H1 (cell line): ENCODE results near the gene ADCY7. TPM values are rescaled to one million over a fixed set of nuclear protein-coding genes. Genes with fewer than 3 reads are reported as not detected.

Experiments
- CTCF ChIA-PET: fragments of 300-600 bp; sonication (Branson Sonifier 250); formaldehyde crosslinking; loops from one replicate; lab custom pipeline; 2021; ENCODE audit not compliant: partially characterized antibody; lab: Charles Lee
- POLR2A ChIA-PET: fragments of 300-600 bp; sonication (Branson Sonifier 250); formaldehyde crosslinking; loops from one replicate; lab custom pipeline; 2021; ENCODE audit warnings: inconsistent platforms; ENCODE audit not compliant: partially characterized antibody; lab: Charles Lee
- DNase-seq, 2 experiments: peaks; one replicate each; pipeline versions ENCODE4 v3.0.0 to v3.0.0-alpha.2; 2010 to 2022; ENCODE audit warnings: low spot score in 2 of 2, low read depth in 1 of 2, mixed read lengths in 1 of 2
- FAIRE-seq: peaks from 2 replicates; lab custom pipeline; 2011; peaks lifted over from hg19 to GRCh38; lab: Jason Lieb, UNC
- H2AFZ ChIP-seq: 2 replicates; pipeline ENCODE4 v1.8.1; 2012; ENCODE audit warnings: low read length, inconsistent platforms
- H2AK5ac ChIP-seq: 2 replicates; pipeline ENCODE4 v1.6.1; 2013; ENCODE audit warnings: low read depth, low read length
- H2BK120ac ChIP-seq: replicated peaks from 2 replicates; pipeline ENCODE3; 2013; ENCODE audit warnings: low read depth, low read length, inconsistent platforms
- H2BK12ac ChIP-seq: 2 replicates; pipeline ENCODE4 v1.6.1; 2013; ENCODE audit warnings: low read depth, low read length
- H2BK15ac ChIP-seq: 2 replicates; pipeline ENCODE4 v1.6.1; 2013; ENCODE audit warnings: low read length
- H2BK20ac ChIP-seq: 2 replicates; pipeline ENCODE4 v1.6.1; 2013; ENCODE audit warnings: low read length
- H2BK5ac ChIP-seq: 2 replicates; pipeline ENCODE4 v1.6.1; 2013; ENCODE audit warnings: low read depth, low read length
- H3K14ac ChIP-seq: 2 replicates; pipeline ENCODE4 v1.6.1; 2013; ENCODE audit warnings: inconsistent platforms; ENCODE audit not compliant: insufficient read length
- H3K18ac ChIP-seq: 2 replicates; pipeline ENCODE4 v1.6.1; 2013; ENCODE audit warnings: low read length; ENCODE audit errors: extremely low read depth
- H3K23ac ChIP-seq: 2 replicates; pipeline ENCODE4 v1.6.1; 2013; ENCODE audit warnings: inconsistent platforms; ENCODE audit not compliant: insufficient read length
- H3K23me2 ChIP-seq: 2 replicates; pipeline ENCODE4 v1.6.1; 2013; ENCODE audit warnings: low read depth, low read length
- H3K27ac ChIP-seq: 2 replicates; pipeline ENCODE4 v1.6.1; 2011; ENCODE audit warnings: low read depth, low read length, inconsistent platforms
- H3K27me3 ChIP-seq, 4 experiments: replicated peaks in 1 of 4; 1 replicate in 1 of 4; 2 replicates in 3 of 4; pipeline versions ENCODE4 v1.6.1 to v1.8.1; 2011 to 2013; ENCODE audit warnings: low read length in 3 of 4, mild to moderate bottlenecking in 3 of 4, inconsistent platforms in 2 of 4, mixed read lengths in 2 of 4, moderate library complexity in 1 of 4; ENCODE audit not compliant: control insufficient read depth in 3 of 4, insufficient read depth in 3 of 4; ENCODE audit errors: extremely low read depth in 1 of 4
- H3K36me3 ChIP-seq, 4 experiments: 2 replicates each; pipeline versions ENCODE4 v1.6.1 to v1.8.1; 2011 to 2013; ENCODE audit warnings: mild to moderate bottlenecking in 4 of 4, low read length in 3 of 4, moderate library complexity in 2 of 4, control low read depth in 1 of 4, inconsistent platforms in 1 of 4; ENCODE audit not compliant: insufficient read depth in 4 of 4, control insufficient read depth in 2 of 4
- H3K4ac ChIP-seq: replicated peaks from 2 replicates; pipeline ENCODE3; 2013; ENCODE audit warnings: low read length, low read depth, mixed read lengths, inconsistent platforms; ENCODE audit not compliant: insufficient read length
- H3K4me1 ChIP-seq, 4 experiments: replicated peaks in 1 of 4; 1 replicate in 1 of 4; 2 replicates in 3 of 4; pipeline versions ENCODE4 v1.6.1 to v1.8.1; 2011 to 2013; ENCODE audit warnings: low read length in 3 of 4, inconsistent platforms in 2 of 4, mixed read lengths in 1 of 4; ENCODE audit not compliant: insufficient read depth in 4 of 4, control insufficient read depth in 3 of 4
- H3K4me2 ChIP-seq, 2 experiments: 2 replicates each; pipeline versions ENCODE4 v1.6.1 to v1.8.1; 2011 to 2013; ENCODE audit warnings: low read depth in 2 of 2, low read length in 2 of 2, control low read depth in 1 of 2, inconsistent platforms in 1 of 2, mild to moderate bottlenecking in 1 of 2; ENCODE audit not compliant: insufficient read depth in 1 of 2
- H3K4me3 ChIP-seq, 4 experiments: fragments of 200-600, 300-600 bp in 1 of 4; sonication (generic), shearing (Covaris generic), sonication (Bioruptor Twin) in 1 of 4; 2 replicates each; pipeline versions ENCODE4 v1.5.1 to v1.8.1; 2011 to 2016; ENCODE audit warnings: low read length in 4 of 4, low read depth in 3 of 4, control low read depth in 2 of 4, inconsistent platforms in 2 of 4, mild to moderate bottlenecking in 2 of 4, mixed read lengths in 1 of 4, moderate library complexity in 1 of 4; ENCODE audit not compliant: insufficient read depth in 2 of 4; ENCODE audit errors: extremely low read depth in 1 of 4
- H3K56ac ChIP-seq: replicated peaks from 2 replicates; pipeline ENCODE3; 2013; ENCODE audit warnings: low read depth, mild to moderate bottlenecking, mixed read lengths, low read length, inconsistent platforms; ENCODE audit not compliant: insufficient read length
- H3K79me1 ChIP-seq: 2 replicates; pipeline ENCODE4 v1.6.1; 2013; ENCODE audit warnings: low read depth, low read length, control low read depth
- H3K79me2 ChIP-seq, 2 experiments: 2 replicates each; pipeline versions ENCODE4 v1.6.1 to v1.8.1; 2012 to 2013; ENCODE audit warnings: low read length in 2 of 2, mild to moderate bottlenecking in 2 of 2, inconsistent platforms in 1 of 2; ENCODE audit not compliant: insufficient read depth in 2 of 2, control insufficient read depth in 1 of 2
- H3K9ac ChIP-seq, 4 experiments: replicated peaks in 1 of 4; 1 replicate in 1 of 4; 2 replicates in 3 of 4; pipeline versions ENCODE4 v1.6.1 to v1.8.1; 2011 to 2013; ENCODE audit warnings: low read depth in 3 of 4, low read length in 3 of 4, control low read depth in 2 of 4, mild to moderate bottlenecking in 2 of 4, moderate library complexity in 2 of 4, inconsistent platforms in 1 of 4; ENCODE audit errors: extremely low read depth in 1 of 4
- H3K9me3 ChIP-seq, 2 experiments: 2 replicates each; pipeline versions ENCODE4 v1.6.1 to v1.8.1; 2012 to 2013; ENCODE audit warnings: mild to moderate bottlenecking in 2 of 2, moderate library complexity in 2 of 2, control low read depth in 1 of 2, inconsistent platforms in 1 of 2, low read depth in 1 of 2, low read length in 1 of 2, mixed read lengths in 1 of 2; ENCODE audit not compliant: insufficient read depth in 2 of 2
- H4K20me1 ChIP-seq, 2 experiments: replicated peaks in 1 of 2; 2 replicates each; pipeline versions ENCODE3 to v1.8.1; 2011 to 2013; ENCODE audit warnings: inconsistent platforms in 2 of 2, low read length in 2 of 2, mild to moderate bottlenecking in 1 of 2; ENCODE audit not compliant: insufficient read depth in 2 of 2, control insufficient read depth in 1 of 2
- H4K5ac ChIP-seq: 2 replicates; pipeline ENCODE4 v1.6.1; 2013; ENCODE audit warnings: low read length, low read depth, mixed read lengths, inconsistent platforms; ENCODE audit not compliant: insufficient read length
- H4K8ac ChIP-seq: 2 replicates; pipeline ENCODE4 v1.8.0; 2013; ENCODE audit warnings: mild to moderate bottlenecking, moderate library complexity, low read length, inconsistent platforms; ENCODE audit not compliant: insufficient read depth; ENCODE audit errors: extremely low read depth
- H4K91ac ChIP-seq: replicated peaks from 2 replicates; pipeline ENCODE3; 2013; ENCODE audit warnings: low read length, mixed read lengths, inconsistent platforms; ENCODE audit not compliant: insufficient read length
- RBBP5 ChIP-seq: IDR thresholded peaks from 2 replicates; pipeline ENCODE4 v1.7.1; 2012; ENCODE audit warnings: low read depth, mild to moderate bottlenecking, inconsistent platforms, low read length, moderate library complexity, borderline replicate concordance
- WGBS, 2 experiments: shearing (Covaris generic) in 1 of 2; methylation state at CpG; one replicate each; pipeline versions ENCODE4 v1.1.6 to v1.1.7; 2013 to 2015; ENCODE audit warnings: low lambda C conversion rate in 2 of 2, mixed read lengths in 2 of 2, inconsistent platforms in 1 of 2, low coverage in 1 of 2, missing lambda C conversion rate in 1 of 2; ENCODE audit not compliant: insufficient replicate concordance in 2 of 2, insufficient coverage in 1 of 2, insufficient read length in 1 of 2; ENCODE audit errors: extremely low coverage in 1 of 2, missing lambda C conversion rate in 1 of 2; 5-methylcytosine and 5-hydroxymethylcytosine counted together
- polyA plus RNA-seq, 7 experiments: library from polyadenylated mRNA; depleted of rRNA in 3 of 7; stranded (reverse) in 5 of 7; unstranded in 2 of 7; fragments of >200 nt in 5 of 7; fragments of 200-250 nt in 2 of 7; gene quantifications; 1 replicate in 5 of 7; 2 replicates in 1 of 7; 4 replicates in 1 of 7; pipeline versions ENCODE4 v1.2.1 to v1.2.3, GENCODE V29; 2011 to 2013; ENCODE audit warnings: missing spikeins in 2 of 7, mixed read lengths in 2 of 7
- total RNA-seq: library from RNA; stranded (reverse); fragmentation: NEBNext Ultra II Directional; extraction: Animal tissue kit (Norgen Biotek cat#: 25700); gene quantifications from 2 replicates; pipeline ENCODE4 v1.2.1, GENCODE V29; 2021
- TF ChIP-seq, protein P1 (sequence below): IDR thresholded peaks from 2 replicates; pipeline ENCODE4 v1.6.1; 2011; ENCODE audit warnings: low read length, improper control_type of control experiment

Gene ADCY7
- total and polyA plus RNA-seq, 2 of the 8 experiments (the other 6 are each of a cell fraction or from before 2014, with no cell fraction given) = 2.4 to 5.1 TPM

DNA sequence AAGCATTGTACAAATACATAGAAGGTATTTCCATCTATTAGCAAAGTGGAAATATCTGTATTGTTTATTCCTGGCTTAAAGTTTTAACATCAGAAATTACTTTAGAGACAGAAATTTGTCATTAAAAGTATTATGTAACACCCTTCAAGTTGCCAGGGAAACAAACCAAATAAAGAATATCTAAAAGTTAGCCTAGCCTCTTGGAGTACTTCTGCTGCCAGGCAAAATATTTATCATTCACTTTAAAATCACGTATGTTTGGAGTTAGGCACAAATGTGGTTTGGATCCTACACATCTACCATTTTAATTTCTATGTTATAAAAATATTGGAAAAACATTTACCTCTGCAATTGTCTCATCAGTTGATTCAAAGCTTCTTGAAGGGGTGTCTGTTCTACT, 87.7 kb downstream of the ADCY7 start:
- Histone ChIP-seq H3K23ac (no peak overlapping the region), H3K27me3 (no peaks in the 10 kb centered on the region), H3K79me2 (peaks cover 0 to 28% of the 10 kb centered on the region in 2 experiments; a peak in 2 of 4 replicates), H2BK12ac (no peak overlapping the region), H3K4ac (no peak overlapping the region), H3K9ac (no peak overlapping the region), H3K4me3 (no peak overlapping the region), H3K4me2 (no peak overlapping the region), H4K5ac (no peak overlapping the region), H2BK20ac (no peak overlapping the region), H2AK5ac (no peak overlapping the region), H3K9me3 (no peaks in the 10 kb centered on the region), H3K56ac (no peak overlapping the region), H3K14ac (no peak overlapping the region), H4K8ac (no peak overlapping the region), H2BK120ac (no peak overlapping the region), H3K36me3 (peaks cover 2 to 59% (median 25%) of the 10 kb centered on the region in 4 experiments; a peak in 7 of 8 replicates), H2BK15ac (no peak overlapping the region), H4K20me1 (peaks cover 2 to 5% of the 10 kb centered on the region in 2 experiments), H3K18ac (no peak overlapping the region), H2BK5ac (no peak overlapping the region), H3K4me1 (no peaks in the 10 kb centered on the region), H3K79me1 (no peaks in the 10 kb centered on the region), H3K27ac (no peak overlapping the region), H2AFZ (no peak overlapping the region), H3K23me2 (no peaks in the 10 kb centered on the region), H4K91ac (no peak overlapping the region)
- TF ChIP-seq RBBP5 = no peak
- TF ChIP-seq, protein P1, sequence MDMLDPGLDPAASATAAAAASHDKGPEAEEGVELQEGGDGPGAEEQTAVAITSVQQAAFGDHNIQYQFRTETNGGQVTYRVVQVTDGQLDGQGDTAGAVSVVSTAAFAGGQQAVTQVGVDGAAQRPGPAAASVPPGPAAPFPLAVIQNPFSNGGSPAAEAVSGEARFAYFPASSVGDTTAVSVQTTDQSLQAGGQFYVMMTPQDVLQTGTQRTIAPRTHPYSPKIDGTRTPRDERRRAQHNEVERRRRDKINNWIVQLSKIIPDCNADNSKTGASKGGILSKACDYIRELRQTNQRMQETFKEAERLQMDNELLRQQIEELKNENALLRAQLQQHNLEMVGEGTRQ = no peak
- ChIA-PET POLR2A (interaction anchor here (1.1 to 1.2 kb wide), 2 partner anchors 21 to 27 kb away, joined by 3 to 5 read pairs; no protein-coding TSS in a partner anchor), CTCF (interaction anchor here (0.5 to 9.4 kb wide), 23 partner anchors 11 to 1325 kb away, joined by 3 to 92 read pairs (median 4); no protein-coding TSS in a partner anchor)
- FAIRE-seq = no peak
- WGBS, 2 experiments = 96% methylated on average over 1 of the region's 1 CpG; no CpG with 5 or more reads in 1 of the 2 experiments
- DNase-seq = no peak
